ENCODE measurements around the gene LEFTY2.
"Not testable (repeated sequence)": the region's sequence is repeated elsewhere in the genome, so short reads cannot be mapped to it uniquely, and the experiment has no call there.

DNA sequence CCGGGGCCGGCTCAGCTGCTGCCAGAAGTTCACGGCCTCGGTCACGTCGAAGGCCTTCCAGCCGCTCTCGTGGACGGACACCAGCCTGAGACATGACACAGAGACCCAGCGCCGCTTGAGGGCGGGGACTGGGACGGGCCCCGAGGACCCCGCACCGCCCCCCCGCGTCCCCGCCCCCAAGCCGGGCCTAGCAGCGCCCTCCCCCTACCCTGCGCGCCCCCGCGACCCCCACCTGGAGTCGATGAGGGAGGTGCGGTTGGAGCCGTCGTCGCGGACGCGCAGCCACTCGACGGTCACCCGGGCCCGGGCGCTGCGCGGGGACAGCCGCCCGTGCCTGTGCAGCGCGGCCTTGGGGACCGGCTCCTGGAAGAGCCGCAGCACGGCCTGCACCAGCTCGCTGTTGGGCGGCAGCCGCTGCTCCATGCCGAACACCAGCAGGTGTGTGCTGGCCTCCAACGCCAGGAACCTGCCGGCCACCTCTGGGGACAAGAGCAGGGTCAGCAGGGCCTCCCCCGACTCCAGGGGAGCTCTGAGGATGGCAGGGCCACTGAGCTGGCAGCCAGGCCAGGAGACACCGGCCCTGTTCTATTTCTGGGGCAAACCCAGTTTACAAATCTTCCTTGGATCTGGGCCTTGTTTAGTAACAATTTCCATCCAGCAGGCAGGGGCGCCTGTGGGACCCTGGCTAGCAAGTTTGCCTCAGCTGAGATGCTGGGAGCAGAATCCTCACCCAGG lies 53.3 kb downstream of the LEFTY2 start:
- TF ChIP-seq, protein P1, sequence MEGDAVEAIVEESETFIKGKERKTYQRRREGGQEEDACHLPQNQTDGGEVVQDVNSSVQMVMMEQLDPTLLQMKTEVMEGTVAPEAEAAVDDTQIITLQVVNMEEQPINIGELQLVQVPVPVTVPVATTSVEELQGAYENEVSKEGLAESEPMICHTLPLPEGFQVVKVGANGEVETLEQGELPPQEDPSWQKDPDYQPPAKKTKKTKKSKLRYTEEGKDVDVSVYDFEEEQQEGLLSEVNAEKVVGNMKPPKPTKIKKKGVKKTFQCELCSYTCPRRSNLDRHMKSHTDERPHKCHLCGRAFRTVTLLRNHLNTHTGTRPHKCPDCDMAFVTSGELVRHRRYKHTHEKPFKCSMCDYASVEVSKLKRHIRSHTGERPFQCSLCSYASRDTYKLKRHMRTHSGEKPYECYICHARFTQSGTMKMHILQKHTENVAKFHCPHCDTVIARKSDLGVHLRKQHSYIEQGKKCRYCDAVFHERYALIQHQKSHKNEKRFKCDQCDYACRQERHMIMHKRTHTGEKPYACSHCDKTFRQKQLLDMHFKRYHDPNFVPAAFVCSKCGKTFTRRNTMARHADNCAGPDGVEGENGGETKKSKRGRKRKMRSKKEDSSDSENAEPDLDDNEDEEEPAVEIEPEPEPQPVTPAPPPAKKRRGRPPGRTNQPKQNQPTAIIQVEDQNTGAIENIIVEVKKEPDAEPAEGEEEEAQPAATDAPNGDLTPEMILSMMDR (IDR thresholded peaks at IDR 0.05; ENCODE audit: insufficient read depth, low read length) = not testable (repeated sequence)
- not testable (repeated sequence) for TF ChIP-seq GABPA (IDR thresholded peaks at IDR 0.05; ENCODE audit: low read depth)
